GM19438 (cell line): Measurements from ENCODE around the gene ZNF839.
A peak's percentile ranks its signal among the peaks of the same experiment; 100 is the strongest.
"Not testable (repeated sequence)": the region's sequence is repeated elsewhere in the genome, so short reads cannot be mapped to it uniquely, and the experiment has no call there.

Source experiments
- ATAC-seq: cut with Tn5 transposase; IDR thresholded peaks from one replicate; pipeline ENCODE4 v1.9.1; 2021; ENCODE audit warnings: low read depth; ENCODE audit not compliant: unreplicated experiment

ZNF839 gene

GRCh38 chr14:102304611-102305506 lies 14.7 kb upstream of the ZNF839 start, which contains the start of gene MOK:
Gene MOK, minus strand, starts transcription at chr14:102305164. Its CDS starts 196 bp downstream, at chr14:102304968.
- peak; percentile 89 for ATAC-seq

- ATAC-seq = peak; percentile 55
These were observed 5.1 kb upstream of the ZNF839 start for GRCh38 chr14:102314242-102315011.

DNA sequence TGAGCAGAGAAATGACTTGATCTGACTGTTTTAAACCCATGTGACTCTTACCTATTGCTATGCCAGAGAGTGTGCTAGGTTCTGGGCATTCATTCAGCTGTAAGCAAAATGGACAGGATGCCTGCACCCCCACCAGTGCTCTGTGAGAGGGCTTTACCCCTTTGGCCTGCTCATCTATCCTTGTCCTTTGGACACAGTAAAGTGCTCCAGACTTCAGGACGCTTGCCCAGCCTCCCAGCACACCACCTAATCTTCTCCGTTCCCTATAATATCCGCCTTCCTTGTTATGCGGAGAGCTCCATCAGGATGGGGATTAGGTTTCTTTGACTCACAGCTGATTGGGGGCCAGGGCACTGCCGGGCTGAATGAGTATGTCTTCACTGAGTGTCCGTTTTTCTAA lies 4.4 kb upstream of the ZNF839 start:
- no peak for ATAC-seq

DNA sequence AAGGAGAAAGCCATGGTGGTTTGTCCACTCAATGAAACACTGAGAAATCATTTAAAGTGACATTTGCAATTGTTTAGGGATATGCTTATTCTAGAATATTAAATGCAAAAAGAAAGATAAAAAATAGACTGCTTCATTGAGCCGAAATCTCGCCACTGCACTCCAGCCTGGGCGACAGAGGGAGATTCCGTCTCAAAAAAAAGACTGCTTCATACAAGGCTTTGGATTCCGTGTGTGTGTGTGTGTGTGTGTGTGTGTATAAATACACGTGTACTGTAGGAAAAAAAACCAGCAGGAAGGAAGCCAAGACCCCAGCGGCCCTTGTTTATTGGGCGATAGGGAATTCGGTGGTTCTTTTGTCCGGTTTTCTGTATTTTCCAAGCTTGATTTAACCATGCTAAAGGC lies 3.2 kb upstream of the ZNF839 start:
- no peak for ATAC-seq

- peak; percentile 49 for ATAC-seq
These were observed 2.6 kb upstream of the ZNF839 start for GRCh38 chr14:102316743-102317563.

DNA sequence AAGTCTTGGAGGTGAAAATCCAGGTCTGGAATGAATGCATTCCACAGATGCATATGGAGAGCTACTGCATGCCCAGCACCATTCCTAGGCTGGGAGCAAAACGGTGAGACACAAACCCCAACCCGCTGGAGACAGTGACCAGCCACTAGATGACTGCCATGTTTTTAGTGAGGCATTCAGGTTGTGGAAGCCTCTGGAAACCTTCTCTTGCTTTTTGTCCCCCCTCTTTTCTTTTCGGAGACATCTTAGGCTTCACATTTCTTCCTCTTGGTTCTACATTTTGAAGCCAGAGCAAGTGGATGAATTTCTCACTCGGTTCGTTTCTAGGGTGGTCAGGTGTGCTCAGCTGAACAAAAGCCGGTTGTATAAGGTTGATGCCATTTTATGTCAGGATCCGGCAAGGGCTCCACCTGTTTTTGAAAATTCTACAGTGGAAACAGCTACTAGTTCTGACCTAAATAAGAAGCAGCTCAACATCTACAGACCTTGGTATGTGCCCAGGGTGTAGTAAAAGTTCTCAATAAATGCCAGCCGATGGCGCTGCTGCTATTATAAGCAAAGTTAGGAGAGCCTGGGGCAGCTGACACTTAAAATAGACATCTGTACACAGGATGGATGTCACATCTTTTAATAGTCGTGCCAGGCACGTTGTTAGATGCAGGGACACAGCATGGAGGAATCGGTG lies 1.8 kb upstream of the ZNF839 start:
- ATAC-seq = no peak

DNA sequence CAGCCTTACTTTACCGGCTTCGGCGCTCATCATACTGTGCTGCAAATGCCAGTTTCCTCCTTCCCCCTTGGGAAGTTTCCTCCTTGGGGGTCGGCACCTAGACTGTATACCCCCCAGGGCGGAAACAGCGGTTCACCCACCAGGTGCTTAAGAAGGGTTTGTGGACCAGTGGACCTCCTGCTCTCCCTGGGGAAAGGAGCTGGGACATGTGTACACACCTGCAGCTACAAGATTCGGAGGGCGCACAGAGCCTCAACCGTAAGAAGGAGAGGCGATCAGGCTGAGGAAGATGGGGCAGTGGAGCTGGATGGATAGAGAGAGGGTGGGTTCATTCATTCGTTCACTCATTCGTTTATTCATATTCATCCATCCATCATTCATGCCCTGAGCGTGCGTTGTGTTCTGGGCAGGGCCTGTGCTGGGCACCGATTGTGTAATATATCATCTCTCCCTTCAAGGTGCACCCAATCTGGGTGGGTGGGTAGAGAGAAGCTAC lies 717 bp upstream of the ZNF839 start:
- ATAC-seq = no peak

- no peak for ATAC-seq
These were observed 601 bp downstream of the ZNF839 start for GRCh38 chr14:102320033-102320660.

- no peak for ATAC-seq
These were observed 1.3 kb downstream of the ZNF839 start for GRCh38 chr14:102320671-102321455.

DNA sequence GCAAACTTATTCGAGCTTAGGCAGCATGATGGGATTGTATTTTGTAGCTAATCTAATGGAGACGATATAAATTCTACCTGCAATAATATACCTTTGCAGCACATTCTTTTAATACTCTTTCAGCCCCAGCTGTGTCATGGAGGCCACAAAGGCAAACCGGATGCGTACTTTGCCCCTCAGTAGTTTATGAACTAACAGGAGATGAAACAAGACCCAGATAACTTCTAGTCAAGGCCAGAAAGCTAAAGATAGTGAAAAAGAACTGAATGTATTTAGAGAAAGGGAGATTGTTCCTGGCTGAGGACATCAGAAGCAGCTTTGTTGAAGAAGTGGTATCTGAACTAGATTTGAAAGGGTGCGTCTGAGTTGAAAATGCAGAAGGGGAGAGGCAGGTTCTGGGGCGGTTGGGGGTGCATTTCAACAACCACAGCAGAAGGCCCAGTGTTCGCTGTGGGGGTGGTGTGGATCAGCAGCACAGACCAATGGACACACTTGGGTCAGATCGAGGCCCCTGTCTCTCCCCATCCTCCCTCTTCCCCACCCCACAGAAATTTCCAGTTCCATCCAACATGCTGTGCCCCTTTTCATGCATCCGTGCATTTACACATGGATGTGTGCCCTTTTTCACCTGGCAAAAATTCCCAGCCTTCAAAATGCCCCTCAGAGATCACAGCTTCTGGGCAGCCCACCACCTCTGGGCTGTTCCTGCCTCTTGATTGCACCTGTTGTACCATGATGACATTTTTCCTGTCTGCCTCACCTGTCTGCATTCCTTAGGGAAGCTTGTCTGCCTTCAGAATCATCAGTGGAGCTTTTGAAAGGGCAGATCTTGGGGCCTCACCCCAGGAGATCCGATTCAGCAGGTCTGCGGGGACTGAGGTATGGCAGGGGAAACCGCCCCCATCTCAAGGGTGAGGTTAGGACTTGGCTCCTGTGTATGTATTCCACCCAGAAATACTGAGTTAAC lies 2.2 kb downstream of the ZNF839 start:
- no peak for ATAC-seq

- no peak for ATAC-seq
These were observed 3.6 kb downstream of the ZNF839 start for GRCh38 chr14:102323102-102323501.

GRCh38 chr14:102325791-102326345 lies 6.3 kb downstream of the ZNF839 start:
- no peak for ATAC-seq

DNA sequence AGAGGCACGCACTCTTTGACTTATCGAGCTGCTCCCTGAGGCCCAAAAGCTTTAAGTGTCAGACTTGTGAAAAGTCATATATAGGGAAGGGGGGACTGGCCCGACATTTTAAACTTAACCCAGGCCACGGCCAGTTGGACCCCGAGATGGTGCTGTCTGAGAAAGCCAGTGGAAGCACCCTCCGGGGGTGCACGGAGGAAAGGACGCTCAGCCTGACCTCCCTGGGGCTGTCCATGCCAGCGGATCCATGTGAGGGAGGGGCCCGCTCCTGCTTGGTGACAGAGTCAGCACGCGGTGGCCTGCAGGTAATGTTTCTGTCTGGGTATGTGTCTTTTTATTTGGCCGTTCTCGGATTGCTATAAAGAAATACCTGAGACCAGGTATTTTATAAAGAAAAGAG lies 7.0 kb downstream of the ZNF839 start:
- ATAC-seq = no peak

GRCh38 chr14:102329381-102329780 lies 9.8 kb downstream of the ZNF839 start:
- ATAC-seq = not testable (repeated sequence)

DNA sequence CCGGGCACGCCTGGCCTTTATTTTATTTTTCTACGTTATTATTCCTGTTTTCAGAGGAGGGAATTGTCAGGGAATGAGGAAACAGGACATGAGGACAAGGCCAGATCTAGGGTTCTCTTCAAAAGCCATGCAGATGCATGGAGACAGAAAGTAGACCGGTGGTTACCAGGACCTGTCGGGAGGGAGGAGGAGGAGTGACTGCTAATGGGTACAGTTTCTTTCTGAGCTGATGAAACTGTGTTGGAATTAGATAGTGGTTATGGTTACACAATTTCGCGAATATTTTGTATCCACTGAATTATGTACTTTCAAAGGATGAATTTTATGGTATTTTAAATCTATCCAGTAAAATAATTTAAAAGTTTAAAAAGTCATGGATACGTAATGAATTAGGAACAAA lies 11.3 kb downstream of the ZNF839 start:
- no peak for ATAC-seq

DNA sequence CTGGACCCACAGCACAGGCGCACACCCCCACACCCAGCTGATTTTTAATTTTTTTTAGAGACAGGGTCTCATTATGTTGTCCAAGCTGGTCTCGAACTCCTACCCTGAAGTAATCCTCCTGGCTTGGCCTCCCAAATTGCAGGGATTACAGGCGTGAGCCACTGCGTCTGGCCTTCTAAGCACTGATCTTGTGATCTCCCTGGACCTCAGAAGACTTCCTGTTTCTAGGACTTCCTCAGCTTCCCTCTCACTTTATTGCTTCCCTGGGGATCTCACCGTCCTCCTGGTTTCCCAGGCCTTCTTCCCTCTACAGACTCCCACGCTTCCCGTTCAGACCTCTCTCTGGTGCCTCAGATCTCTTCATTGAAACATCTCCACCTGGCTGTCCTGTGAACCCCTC lies 13.8 kb downstream of the ZNF839 start:
- no peak for ATAC-seq
